H9 (cell line): ENCODE measurements around the gene RNF13. TPM values are rescaled to one million over a fixed set of nuclear protein-coding genes. Genes with fewer than 3 reads are reported as not detected.

Experiments
- DNase-seq: peaks from one replicate; pipeline ENCODE4 v3.0.0-alpha.2; 2017
- H2AFZ ChIP-seq: one replicate; pipeline ENCODE4 v1.6.1; 2013; ENCODE audit warnings: mild to moderate bottlenecking, low read length, control low read depth, moderate library complexity
- H2AK5ac ChIP-seq: 2 replicates; pipeline ENCODE4 v1.6.1; 2013; ENCODE audit warnings: low read length, control low read depth, mixed read lengths; ENCODE audit not compliant: insufficient read length
- H2BK120ac ChIP-seq: one replicate; pipeline ENCODE4 v1.6.1; 2013; ENCODE audit warnings: low read depth, mild to moderate bottlenecking, low read length, control low read depth, inconsistent platforms; ENCODE audit not compliant: poor library complexity, severe bottlenecking
- H2BK12ac ChIP-seq: 2 replicates; pipeline ENCODE4 v1.6.1; 2013; ENCODE audit warnings: low read length, control low read depth, mixed read lengths, low read depth; ENCODE audit not compliant: insufficient read length
- H2BK15ac ChIP-seq: 2 replicates; pipeline ENCODE4 v1.6.1; 2013; ENCODE audit warnings: low read depth, low read length, control low read depth
- H2BK20ac ChIP-seq: one replicate; pipeline ENCODE4 v1.6.1; 2013; ENCODE audit warnings: low read depth, mild to moderate bottlenecking, low read length, control low read depth, inconsistent platforms; ENCODE audit not compliant: poor library complexity, severe bottlenecking
- H2BK5ac ChIP-seq: 2 replicates; pipeline ENCODE4 v1.6.1; 2013; ENCODE audit warnings: low read length, control low read depth, mixed read lengths; ENCODE audit not compliant: insufficient read length
- H3K14ac ChIP-seq: 2 replicates; pipeline ENCODE4 v1.6.1; 2013; ENCODE audit warnings: low read length, control low read depth; ENCODE audit not compliant: insufficient read depth
- H3K18ac ChIP-seq: 2 replicates; pipeline ENCODE4 v1.6.1; 2013; ENCODE audit warnings: low read depth, mild to moderate bottlenecking, mixed read lengths, low read length, control low read depth; ENCODE audit not compliant: insufficient read length
- H3K23ac ChIP-seq: 2 replicates; pipeline ENCODE4 v1.6.1; 2013; ENCODE audit warnings: low read length, control low read depth, mixed read lengths, low read depth; ENCODE audit not compliant: insufficient read length
- H3K23me2 ChIP-seq: 2 replicates; pipeline ENCODE4 v1.6.1; 2013; ENCODE audit warnings: low read depth, mild to moderate bottlenecking, mixed read lengths, low read length, control low read depth; ENCODE audit not compliant: insufficient read length, poor library complexity, severe bottlenecking
- H3K27ac ChIP-seq: 2 replicates; pipeline ENCODE4 v1.5.1; 2013; ENCODE audit warnings: low read length, control low read depth, mixed read lengths, low read depth; ENCODE audit not compliant: insufficient read length
- H3K27me3 ChIP-seq: 2 replicates; pipeline ENCODE4 v1.6.1; 2013; ENCODE audit warnings: low read length, control low read depth, inconsistent platforms; ENCODE audit not compliant: insufficient read depth
- H3K4ac ChIP-seq: 2 replicates; pipeline ENCODE4 v1.6.1; 2013; ENCODE audit warnings: low read depth, mild to moderate bottlenecking, control low read depth, inconsistent platforms, low read length, moderate library complexity
- H3K4me1 ChIP-seq: 2 replicates; pipeline ENCODE4 v1.6.1; 2013; ENCODE audit warnings: low read length, control low read depth, inconsistent platforms; ENCODE audit not compliant: insufficient read depth
- H3K4me2 ChIP-seq: 2 replicates; pipeline ENCODE4 v1.6.1; 2013; ENCODE audit warnings: low read length, control low read depth, mixed read lengths; ENCODE audit not compliant: insufficient read length, insufficient read depth
- H3K56ac ChIP-seq: 2 replicates; pipeline ENCODE4 v1.6.1; 2013; ENCODE audit warnings: low read depth, mild to moderate bottlenecking, mixed read lengths, low read length, control low read depth; ENCODE audit not compliant: insufficient read length
- H3K79me1 ChIP-seq: 2 replicates; pipeline ENCODE4 v1.6.1; 2013; ENCODE audit warnings: low read depth, mild to moderate bottlenecking, moderate library complexity, low read length, control low read depth, inconsistent platforms; ENCODE audit not compliant: insufficient read depth, poor library complexity, severe bottlenecking
- H3K79me2 ChIP-seq: 2 replicates; pipeline ENCODE4 v1.6.1; 2013; ENCODE audit warnings: low read length, control low read depth, inconsistent platforms; ENCODE audit not compliant: insufficient read depth
- H3K9ac ChIP-seq: 2 replicates; pipeline ENCODE4 v1.6.1; 2013; ENCODE audit warnings: low read length, control low read depth, mixed read lengths; ENCODE audit not compliant: insufficient read length; ENCODE audit errors: extremely low read depth
- H3K9me3 ChIP-seq: one replicate; pipeline ENCODE4 v1.6.1; 2013; ENCODE audit warnings: low read depth, low read length, inconsistent platforms; ENCODE audit not compliant: control insufficient read depth
- H3T11ph ChIP-seq: one replicate; pipeline ENCODE4 v1.6.1; 2013; ENCODE audit warnings: mild to moderate bottlenecking, low read length, control low read depth, inconsistent platforms
- H4K20me1 ChIP-seq: one replicate; pipeline ENCODE4 v1.6.1; 2013; ENCODE audit not compliant: control insufficient read depth, insufficient read length, insufficient read depth
- H4K5ac ChIP-seq: 2 replicates; pipeline ENCODE4 v1.6.1; 2013; ENCODE audit warnings: low read depth, mild to moderate bottlenecking, mixed read lengths, low read length, control low read depth; ENCODE audit not compliant: insufficient read length
- H4K8ac ChIP-seq: replicated peaks from 2 replicates; pipeline ENCODE4 v1.6.1; 2013; ENCODE audit warnings: low read length, control low read depth, mixed read lengths, low read depth; ENCODE audit not compliant: insufficient read length
- H4K91ac ChIP-seq: 2 replicates; pipeline ENCODE4 v1.6.1; 2013; ENCODE audit warnings: low read depth, mild to moderate bottlenecking, moderate library complexity, mixed read lengths, low read length, control low read depth; ENCODE audit not compliant: insufficient read length
- H3K27ac Mint-ChIP-seq, 3 experiments: 2 replicates in 2 of 3; 3 replicates in 1 of 3; pipeline ENCODE4 v1.8.0; 2020 to 2021; ENCODE audit warnings: mixed read lengths in 3 of 3, mild to moderate bottlenecking in 1 of 3, moderate library complexity in 1 of 3
- H3K27me3 Mint-ChIP-seq: 2 replicates; pipeline ENCODE4 v1.8.0; 2021; ENCODE audit warnings: low read depth, mild to moderate bottlenecking, moderate library complexity, mixed read lengths
- H3K36me3 Mint-ChIP-seq, 3 experiments: 2 replicates in 2 of 3; 3 replicates in 1 of 3; pipeline ENCODE4 v1.8.0; 2020 to 2021; ENCODE audit warnings: low read depth in 3 of 3, mixed read lengths in 3 of 3; ENCODE audit not compliant: insufficient read depth in 1 of 3
- H3K4me1 Mint-ChIP-seq, 2 experiments: 2 replicates each; pipeline ENCODE4 v1.8.0; 2020; ENCODE audit warnings: mixed read lengths in 2 of 2
- H3K4me3 Mint-ChIP-seq, 2 experiments: 2 replicates in 1 of 2; 3 replicates in 1 of 2; pipeline ENCODE4 v1.8.0; 2020 to 2021; ENCODE audit warnings: mild to moderate bottlenecking in 2 of 2, mixed read lengths in 2 of 2, moderate library complexity in 1 of 2
- H3K9me3 Mint-ChIP-seq, 2 experiments: 2 replicates in 1 of 2; 3 replicates in 1 of 2; pipeline ENCODE4 v1.8.0; 2020; ENCODE audit warnings: mild to moderate bottlenecking in 2 of 2, mixed read lengths in 2 of 2, moderate library complexity in 1 of 2
- WGBS: extraction: QIAGEN DNeasy Blood & Tissue Kit; methylation state at CpG from one replicate; pipeline ENCODE4 v1.1.7; 2013; ENCODE audit warnings: missing lambda C conversion rate, low lambda C conversion rate, mixed read lengths; ENCODE audit not compliant: insufficient read length; ENCODE audit errors: extremely low coverage; 5-methylcytosine and 5-hydroxymethylcytosine counted together
- total RNA-seq: library from RNA; stranded (reverse); gene quantifications from 2 replicates; pipeline ENCODE4 v1.2.1, GENCODE V29; 2021
- TF ChIP-seq, protein P1 (sequence below): fragments of 200-600 bp; sonication (generic); conservative IDR thresholded peaks from 3 replicates; pipeline ENCODE4 v1.8.0; 2021; ENCODE audit warnings: antibody characterized with exemption, mild to moderate bottlenecking

RNF13 gene
- total RNA-seq, 1 experiment from 2014 or later: 23.4 TPM

DNA sequence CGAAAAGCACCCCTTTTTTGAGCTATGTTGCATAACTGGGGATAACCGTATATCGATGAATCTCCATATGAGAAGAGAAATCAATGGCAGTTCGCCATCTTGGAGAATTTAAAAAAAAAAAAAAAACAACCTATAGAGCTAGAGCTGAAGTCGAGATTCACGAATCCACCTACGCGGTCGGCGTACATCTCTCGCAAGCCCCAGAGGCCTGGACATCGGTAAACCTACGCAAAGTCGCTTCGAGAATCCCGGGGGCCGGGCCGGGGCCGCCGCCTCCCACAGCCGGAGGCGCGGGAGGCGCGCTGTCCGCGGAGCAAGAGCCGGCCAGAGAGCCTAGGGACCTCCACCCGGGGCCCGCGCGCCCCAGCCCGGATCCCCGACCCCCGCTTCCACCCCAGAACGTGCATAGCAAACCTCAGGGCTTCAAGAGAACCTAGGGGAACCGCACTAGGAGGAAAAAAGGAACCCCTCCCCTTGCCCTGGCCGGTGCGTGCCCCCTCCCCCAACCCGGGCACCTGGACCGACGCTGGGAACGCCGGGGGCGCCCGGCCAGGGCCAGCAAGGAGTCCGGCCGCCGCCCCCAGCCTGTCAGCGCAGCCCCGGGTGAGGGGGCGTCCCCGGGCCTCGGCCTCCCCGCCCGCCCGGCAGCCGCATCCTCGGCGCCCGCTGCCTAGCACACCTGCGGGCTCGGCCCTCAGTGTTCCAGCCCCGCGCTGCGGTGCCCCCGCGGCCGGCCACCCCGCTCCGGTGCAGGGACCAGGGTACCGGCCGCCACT is 157.1 kb downstream of the RNF13 start:
- peak overlapping the region; percentile 87 for H2BK120ac ChIP-seq
- no peaks in the 10 kb centered on the region for H4K20me1 ChIP-seq
- H3K27ac Mint-ChIP-seq: peak overlapping the region; percentile 95 to 98 (median 97)
- H3K23ac ChIP-seq: no peak overlapping the region
- H3K4ac ChIP-seq: no peak overlapping the region; the same call in 1 of the 2 replicates
- peak overlapping the region; percentile 98 for H3K9ac ChIP-seq
- no peaks in the 10 kb centered on the region for H3K27me3 ChIP-seq
- peaks cover 25 to 33% (median 25%) of the 10 kb centered on the region in 3 experiments for H3K36me3 Mint-ChIP-seq
- no peaks in the 10 kb centered on the region; a peak in 1 of 5 replicates for H3K9me3 Mint-ChIP-seq
- H3K18ac ChIP-seq: peak overlapping the region; percentile 84
- no peak overlapping the region for H4K8ac ChIP-seq
- no peaks in the 10 kb centered on the region for H3K27me3 Mint-ChIP-seq
- peaks cover 2% of the 10 kb centered on the region; the same call in 1 of the 2 replicates for H3K4me1 ChIP-seq
- no peak overlapping the region for H2AK5ac ChIP-seq
- peaks cover 19% of the 10 kb centered on the region for H3K23me2 ChIP-seq
- H2BK12ac ChIP-seq: peak overlapping the region; percentile 80
- H3K79me2 ChIP-seq: peaks cover 29% of the 10 kb centered on the region; the same call in 1 of the 2 replicates
- H2AFZ ChIP-seq: no peak overlapping the region
- TF ChIP-seq, protein P1, sequence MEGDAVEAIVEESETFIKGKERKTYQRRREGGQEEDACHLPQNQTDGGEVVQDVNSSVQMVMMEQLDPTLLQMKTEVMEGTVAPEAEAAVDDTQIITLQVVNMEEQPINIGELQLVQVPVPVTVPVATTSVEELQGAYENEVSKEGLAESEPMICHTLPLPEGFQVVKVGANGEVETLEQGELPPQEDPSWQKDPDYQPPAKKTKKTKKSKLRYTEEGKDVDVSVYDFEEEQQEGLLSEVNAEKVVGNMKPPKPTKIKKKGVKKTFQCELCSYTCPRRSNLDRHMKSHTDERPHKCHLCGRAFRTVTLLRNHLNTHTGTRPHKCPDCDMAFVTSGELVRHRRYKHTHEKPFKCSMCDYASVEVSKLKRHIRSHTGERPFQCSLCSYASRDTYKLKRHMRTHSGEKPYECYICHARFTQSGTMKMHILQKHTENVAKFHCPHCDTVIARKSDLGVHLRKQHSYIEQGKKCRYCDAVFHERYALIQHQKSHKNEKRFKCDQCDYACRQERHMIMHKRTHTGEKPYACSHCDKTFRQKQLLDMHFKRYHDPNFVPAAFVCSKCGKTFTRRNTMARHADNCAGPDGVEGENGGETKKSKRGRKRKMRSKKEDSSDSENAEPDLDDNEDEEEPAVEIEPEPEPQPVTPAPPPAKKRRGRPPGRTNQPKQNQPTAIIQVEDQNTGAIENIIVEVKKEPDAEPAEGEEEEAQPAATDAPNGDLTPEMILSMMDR: no peak
- no CpG with 5 or more reads among the region's 73 CpGs for WGBS
- H3T11ph ChIP-seq: no peak overlapping the region
- no peak overlapping the region for H2BK20ac ChIP-seq
- no peak overlapping the region for H3K56ac ChIP-seq
- H2BK5ac ChIP-seq: peak overlapping the region; percentile 91
- H2BK15ac ChIP-seq: no peak overlapping the region
- peak; percentile 79 for DNase-seq
- H4K91ac ChIP-seq: no peak overlapping the region
- no peaks in the 10 kb centered on the region for H3K79me1 ChIP-seq
- H3K9me3 ChIP-seq: no peaks in the 10 kb centered on the region
- H3K4me2 ChIP-seq: peak overlapping the region; percentile 98
- peak overlapping the region; percentile 91 to 94 for H3K4me3 Mint-ChIP-seq
- H4K5ac ChIP-seq: no peak overlapping the region
- H3K27ac ChIP-seq: peak overlapping the region; percentile 96
- H3K14ac ChIP-seq: peak overlapping the region; percentile 97
- H3K4me1 Mint-ChIP-seq: peaks cover 48 to 49% of the 10 kb centered on the region in 2 experiments
